ENCODE data around the gene SLC24A4.
"Not testable (repeated sequence)": the region's sequence is repeated elsewhere in the genome, so short reads cannot be mapped to it uniquely, and the experiment has no call there.

The SLC24A4 gene

GRCh38 chr14:92402500-92402899 lies 79.5 kb downstream of the SLC24A4 start:
- DNase-seq (ENCODE audit: low read depth): not testable (repeated sequence)

- no peak for DNase-seq (ENCODE audit: low read depth)
These were observed 81.1 kb downstream of the SLC24A4 start for GRCh38 chr14:92404018-92404417.

GRCh38 chr14:92404421-92404820 lies 81.5 kb downstream of the SLC24A4 start:
- DNase-seq (ENCODE audit: low read depth): no peak

GRCh38 chr14:92404938-92405337 lies 82.0 kb downstream of the SLC24A4 start:
- no peak for DNase-seq (ENCODE audit: low read depth)

- no peak for DNase-seq (ENCODE audit: low read depth)
These were observed 84.4 kb downstream of the SLC24A4 start for GRCh38 chr14:92407410-92407809.

- no peak for DNase-seq (ENCODE audit: low read depth)
These were observed 86.1 kb downstream of the SLC24A4 start for GRCh38 chr14:92409043-92409442.

GRCh38 chr14:92411135-92411534 lies 88.2 kb downstream of the SLC24A4 start:
- no peak for DNase-seq (ENCODE audit: low read depth)

- DNase-seq (ENCODE audit: low read depth): no peak
These were observed 89.0 kb downstream of the SLC24A4 start for GRCh38 chr14:92411941-92412340.

- DNase-seq (ENCODE audit: low read depth): no peak
These were observed 89.9 kb downstream of the SLC24A4 start for GRCh38 chr14:92412912-92413311.

GRCh38 chr14:92413379-92413778 lies 90.4 kb downstream of the SLC24A4 start:
- no peak for DNase-seq (ENCODE audit: low read depth)

- DNase-seq (ENCODE audit: low read depth): no peak
These were observed 91.9 kb downstream of the SLC24A4 start for GRCh38 chr14:92414690-92415445.

GRCh38 chr14:92415969-92416368 lies 93.0 kb downstream of the SLC24A4 start:
- no peak for DNase-seq (ENCODE audit: low read depth)

GRCh38 chr14:92416544-92416943 lies 93.6 kb downstream of the SLC24A4 start:
- DNase-seq (ENCODE audit: low read depth): no peak

- no peak for DNase-seq (ENCODE audit: low read depth)
These were observed 94.8 kb downstream of the SLC24A4 start for GRCh38 chr14:92417759-92418158.

GRCh38 chr14:92421751-92422150 lies 98.8 kb downstream of the SLC24A4 start:
- no peak for DNase-seq (ENCODE audit: low read depth)

GRCh38 chr14:92425101-92425500 lies 102.1 kb downstream of the SLC24A4 start:
- peak; percentile 46 for DNase-seq (ENCODE audit: low read depth)

- no peak for DNase-seq (ENCODE audit: low read depth)
These were observed 103.3 kb downstream of the SLC24A4 start for GRCh38 chr14:92426237-92426636.

- DNase-seq (ENCODE audit: low read depth): no peak
These were observed 104.1 kb downstream of the SLC24A4 start for GRCh38 chr14:92427096-92427495.

- DNase-seq (ENCODE audit: low read depth): no peak
These were observed 107.7 kb downstream of the SLC24A4 start for GRCh38 chr14:92430686-92431085.

GRCh38 chr14:92431199-92431725 lies 108.3 kb downstream of the SLC24A4 start:
- DNase-seq (ENCODE audit: low read depth): no peak

GRCh38 chr14:92433407-92433806 lies 110.4 kb downstream of the SLC24A4 start:
- no peak for DNase-seq (ENCODE audit: low read depth)

- no peak for DNase-seq (ENCODE audit: low read depth)
These were observed 112.2 kb downstream of the SLC24A4 start for GRCh38 chr14:92435154-92435553.

- DNase-seq (ENCODE audit: low read depth): no peak
These were observed 113.3 kb downstream of the SLC24A4 start for GRCh38 chr14:92436115-92436776.

All from non-pigmented ciliary epithelial cell (primary cell).